GM23338 (cell line): ENCODE data around the gene PLEKHB1. TPM values are rescaled to one million over a fixed set of nuclear protein-coding genes. Genes with fewer than 3 reads are reported as not detected.

Experiments used
- ATAC-seq: fragments of 200-7000 bp; cut with Tn5 transposase; 3 replicates; pipeline ENCODE4 v1.9.1; 2020
- DNase-seq: peaks from one replicate; pipeline ENCODE4 v3.0.0-alpha.2; 2015; ENCODE audit warnings: low spot score
- H2AFZ ChIP-seq: fragments of 200-600 bp; sonication (generic); 2 replicates; pipeline ENCODE4 v1.8.0; 2016; ENCODE audit warnings: antibody characterized with exemption, mild to moderate bottlenecking, moderate library complexity
- H3F3A ChIP-seq: fragments of 200-600 bp; sonication (generic); replicated peaks from 2 replicates; pipeline ENCODE4 v1.8.0; 2017; ENCODE audit warnings: antibody characterized with exemption, mixed run types, low read depth
- H3K27ac ChIP-seq: fragments of 200-600 bp; sonication (generic); 2 replicates; pipeline ENCODE4 v1.6.1; 2016; ENCODE audit warnings: low read depth
- H3K27me3 ChIP-seq: fragments of 200-600 bp; sonication (generic); 2 replicates; pipeline ENCODE4 v1.8.0; 2016; ENCODE audit warnings: mild to moderate bottlenecking, mixed run types, moderate library complexity; ENCODE audit not compliant: insufficient read depth
- H3K36me3 ChIP-seq: fragments of 200-600 bp; sonication (generic); 2 replicates; pipeline ENCODE4 v1.8.0; 2016; ENCODE audit warnings: mild to moderate bottlenecking; ENCODE audit not compliant: insufficient read depth
- H3K4me1 ChIP-seq: fragments of 200-600 bp; sonication (generic); 2 replicates; pipeline ENCODE4 v1.8.0; 2016; ENCODE audit warnings: mild to moderate bottlenecking, moderate library complexity; ENCODE audit not compliant: insufficient read depth
- H3K4me2 ChIP-seq: fragments of 200-600 bp; sonication (generic); 2 replicates; pipeline ENCODE4 v1.7.1; 2017; ENCODE audit warnings: mixed run types
- H3K4me3 ChIP-seq: fragments of 200-600 bp; sonication (generic); 2 replicates; pipeline ENCODE4 v1.6.1; 2016; ENCODE audit warnings: mixed run types
- H3K79me2 ChIP-seq: fragments of 200-600 bp; sonication (generic); replicated peaks from 2 replicates; pipeline ENCODE4 v1.8.0; 2017; ENCODE audit warnings: mild to moderate bottlenecking; ENCODE audit not compliant: insufficient read depth
- H3K9me2 ChIP-seq: fragments of 200-600 bp; sonication (generic); 2 replicates; pipeline ENCODE4 v1.8.0; 2017; ENCODE audit not compliant: insufficient read depth
- H4K20me1 ChIP-seq: fragments of 200-600 bp; sonication (generic); replicated peaks from 2 replicates; pipeline ENCODE4 v1.8.0; 2017; ENCODE audit warnings: mild to moderate bottlenecking; ENCODE audit not compliant: insufficient read depth
- H3K27ac Mint-ChIP-seq: 2 replicates; pipeline ENCODE4 v1.8.0; 2020; ENCODE audit warnings: inconsistent platforms, mild to moderate bottlenecking, moderate library complexity, mixed read lengths
- H3K27me3 Mint-ChIP-seq: 3 replicates; pipeline ENCODE4 v1.8.0; 2022; ENCODE audit warnings: low read depth, mild to moderate bottlenecking, moderate library complexity, mixed read lengths, inconsistent platforms; ENCODE audit not compliant: insufficient read depth, poor library complexity
- H3K36me3 Mint-ChIP-seq: 3 replicates; pipeline ENCODE4 v1.8.0; 2021; ENCODE audit warnings: low read depth, mild to moderate bottlenecking, inconsistent platforms, moderate library complexity, mixed read lengths
- H3K4me1 Mint-ChIP-seq: 3 replicates; pipeline ENCODE4 v1.8.0; 2020; ENCODE audit warnings: mild to moderate bottlenecking, inconsistent platforms, mixed read lengths
- H3K4me3 Mint-ChIP-seq: 3 replicates; pipeline ENCODE4 v1.8.0; 2021; ENCODE audit warnings: moderate library complexity, mild to moderate bottlenecking, inconsistent platforms, mixed read lengths
- H3K9me3 Mint-ChIP-seq: 3 replicates; pipeline ENCODE4 v1.8.0; 2020; ENCODE audit warnings: moderate library complexity, mild to moderate bottlenecking, inconsistent platforms, mixed read lengths
- CREB1 ChIP-seq: fragments of 250-450 bp; sonication (Bioruptor Pico); IDR thresholded peaks from 2 replicates; pipeline ENCODE4 v1.5.0; 2020; ENCODE audit warnings: low read depth, mild to moderate bottlenecking, moderate library complexity
- EZH2 ChIP-seq: fragments of 200-600 bp; sonication (generic); IDR thresholded peaks from one replicate; pipeline ENCODE4 v1.8.0; 2017; ENCODE audit warnings: antibody characterized with exemption, mild to moderate bottlenecking, low read depth; ENCODE audit not compliant: unreplicated experiment
- EZH2phosphoT487 ChIP-seq: fragments of 200-600 bp; sonication (generic); IDR thresholded peaks from one replicate; pipeline ENCODE4 v1.8.1; 2018; ENCODE audit warnings: antibody characterized with exemption; ENCODE audit not compliant: unreplicated experiment
- JUNB ChIP-seq: IDR thresholded peaks from one replicate; pipeline ENCODE4 v1.6.1; 2016; ENCODE audit warnings: antibody characterized with exemption; ENCODE audit not compliant: unreplicated experiment
- POLR2AphosphoS5 ChIP-seq: IDR thresholded peaks from 2 replicates; pipeline ENCODE4 v1.6.1; 2016; ENCODE audit warnings: antibody characterized with exemption, low read depth
- STAT1 ChIP-seq: IDR thresholded peaks from one replicate; pipeline ENCODE4 v1.6.1; 2016; ENCODE audit warnings: antibody characterized with exemption; ENCODE audit not compliant: unreplicated experiment
- ZNF462 ChIP-seq: fragments of 250-450 bp; sonication (Bioruptor Pico); IDR thresholded peaks from 2 replicates; pipeline ENCODE4 v1.5.0; 2020; ENCODE audit warnings: mild to moderate bottlenecking, moderate library complexity
- polyA plus RNA-seq: library from polyadenylated mRNA; unstranded; fragments of >200 nt; fragmentation: Nextera tagmentation; extraction: Ambion mirVana; gene quantifications from 2 replicates; pipeline ENCODE4 v1.2.1, GENCODE V29; 2016
- total RNA-seq: library from RNA; depleted of rRNA; stranded (reverse); fragments of >200 nt; shearing (Covaris generic); gene quantifications from 2 replicates; pipeline ENCODE4 v1.2.3, GENCODE V29; 2014
- TF ChIP-seq, protein P1 (sequence below): IDR thresholded peaks from 2 replicates; pipeline ENCODE4 v1.6.1; 2016; ENCODE audit warnings: antibody characterized with exemption
- TF ChIP-seq, protein P2 (sequence below): IDR thresholded peaks from one replicate; pipeline ENCODE4 v1.6.1; 2018; ENCODE audit warnings: antibody characterized with exemption; ENCODE audit not compliant: unreplicated experiment

PLEKHB1 gene
- total and polyA plus RNA-seq, 2 experiments from 2014 or later, result 20.1 to 20.8 TPM

GRCh38 chr11:73693899-73694525 lies 47.6 kb downstream of the PLEKHB1 start:
- H3K36me3 Mint-ChIP-seq, result no peaks in the 10 kb centered on the region; the same call in 2 of the 3 replicates
- no peaks in the 10 kb centered on the region for H4K20me1 ChIP-seq
- 0 out of 2 replicates have a peak, but pooled peaks cover 3% of the 10 kb centered on the region for H3F3A ChIP-seq
- no peak for TF ChIP-seq ZNF462 (CRISPR knock-in tag)
- no peak for TF ChIP-seq JUNB
- no peak for TF ChIP-seq STAT1
- no peak for TF ChIP-seq POLR2AphosphoS5
- no peak for TF ChIP-seq EZH2
- TF ChIP-seq, protein P1, sequence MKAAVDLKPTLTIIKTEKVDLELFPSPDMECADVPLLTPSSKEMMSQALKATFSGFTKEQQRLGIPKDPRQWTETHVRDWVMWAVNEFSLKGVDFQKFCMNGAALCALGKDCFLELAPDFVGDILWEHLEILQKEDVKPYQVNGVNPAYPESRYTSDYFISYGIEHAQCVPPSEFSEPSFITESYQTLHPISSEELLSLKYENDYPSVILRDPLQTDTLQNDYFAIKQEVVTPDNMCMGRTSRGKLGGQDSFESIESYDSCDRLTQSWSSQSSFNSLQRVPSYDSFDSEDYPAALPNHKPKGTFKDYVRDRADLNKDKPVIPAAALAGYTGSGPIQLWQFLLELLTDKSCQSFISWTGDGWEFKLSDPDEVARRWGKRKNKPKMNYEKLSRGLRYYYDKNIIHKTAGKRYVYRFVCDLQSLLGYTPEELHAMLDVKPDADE, result no peak
- no peak for TF ChIP-seq EZH2phosphoT487
- no peak for TF ChIP-seq CREB1 (CRISPR knock-in tag)
- TF ChIP-seq, protein P2, sequence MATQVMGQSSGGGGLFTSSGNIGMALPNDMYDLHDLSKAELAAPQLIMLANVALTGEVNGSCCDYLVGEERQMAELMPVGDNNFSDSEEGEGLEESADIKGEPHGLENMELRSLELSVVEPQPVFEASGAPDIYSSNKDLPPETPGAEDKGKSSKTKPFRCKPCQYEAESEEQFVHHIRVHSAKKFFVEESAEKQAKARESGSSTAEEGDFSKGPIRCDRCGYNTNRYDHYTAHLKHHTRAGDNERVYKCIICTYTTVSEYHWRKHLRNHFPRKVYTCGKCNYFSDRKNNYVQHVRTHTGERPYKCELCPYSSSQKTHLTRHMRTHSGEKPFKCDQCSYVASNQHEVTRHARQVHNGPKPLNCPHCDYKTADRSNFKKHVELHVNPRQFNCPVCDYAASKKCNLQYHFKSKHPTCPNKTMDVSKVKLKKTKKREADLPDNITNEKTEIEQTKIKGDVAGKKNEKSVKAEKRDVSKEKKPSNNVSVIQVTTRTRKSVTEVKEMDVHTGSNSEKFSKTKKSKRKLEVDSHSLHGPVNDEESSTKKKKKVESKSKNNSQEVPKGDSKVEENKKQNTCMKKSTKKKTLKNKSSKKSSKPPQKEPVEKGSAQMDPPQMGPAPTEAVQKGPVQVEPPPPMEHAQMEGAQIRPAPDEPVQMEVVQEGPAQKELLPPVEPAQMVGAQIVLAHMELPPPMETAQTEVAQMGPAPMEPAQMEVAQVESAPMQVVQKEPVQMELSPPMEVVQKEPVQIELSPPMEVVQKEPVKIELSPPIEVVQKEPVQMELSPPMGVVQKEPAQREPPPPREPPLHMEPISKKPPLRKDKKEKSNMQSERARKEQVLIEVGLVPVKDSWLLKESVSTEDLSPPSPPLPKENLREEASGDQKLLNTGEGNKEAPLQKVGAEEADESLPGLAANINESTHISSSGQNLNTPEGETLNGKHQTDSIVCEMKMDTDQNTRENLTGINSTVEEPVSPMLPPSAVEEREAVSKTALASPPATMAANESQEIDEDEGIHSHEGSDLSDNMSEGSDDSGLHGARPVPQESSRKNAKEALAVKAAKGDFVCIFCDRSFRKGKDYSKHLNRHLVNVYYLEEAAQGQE, result no peak
- H3K9me2 ChIP-seq, result no peaks in the 10 kb centered on the region
- ATAC-seq, result no peak
- no peak overlapping the region for H2AFZ ChIP-seq
- H3K27me3 Mint-ChIP-seq, result no peaks in the 10 kb centered on the region
- no peaks in the 10 kb centered on the region for H3K27me3 ChIP-seq
- no peaks in the 10 kb centered on the region for H3K4me1 ChIP-seq
- no peak overlapping the region for H3K27ac Mint-ChIP-seq
- H3K4me2 ChIP-seq, result no peak overlapping the region
- no peaks in the 10 kb centered on the region for H3K9me3 Mint-ChIP-seq
- no peaks in the 10 kb centered on the region for H3K79me2 ChIP-seq
- DNase-seq, result no peak
- no peak overlapping the region for H3K4me3 Mint-ChIP-seq
- H3K4me1 Mint-ChIP-seq, result no peaks in the 10 kb centered on the region
- H3K27ac ChIP-seq, result no peak overlapping the region
- H3K36me3 ChIP-seq, result peaks cover under 1% of the 10 kb centered on the region; the same call in 1 of the 2 replicates
- H3K4me3 ChIP-seq, result no peak overlapping the region
